ENCODE data around the gene PSD4. TPM values are rescaled to one million over a fixed set of nuclear protein-coding genes. Genes with fewer than 3 reads are reported as not detected.

PSD4 gene
- total and polyA plus RNA-seq, 2 of the 8 experiments (the other 6 are each of a cell fraction or from before 2014, with no cell fraction given) = 0.53 to 1.2 TPM

GRCh38 chr2:113190871-113191270 is 17.1 kb downstream of the PSD4 start (continued):
- TF ChIP-seq POLR2AphosphoS5 (IDR thresholded peaks at IDR 0.05; ENCODE audit: low read depth, low read length) = no peak
